ENCODE measurements around the gene CACNA1H.
"Not testable (repeated sequence)": the region's sequence is repeated elsewhere in the genome, so short reads cannot be mapped to it uniquely, and the experiment has no call there.

CACNA1H gene

DNA sequence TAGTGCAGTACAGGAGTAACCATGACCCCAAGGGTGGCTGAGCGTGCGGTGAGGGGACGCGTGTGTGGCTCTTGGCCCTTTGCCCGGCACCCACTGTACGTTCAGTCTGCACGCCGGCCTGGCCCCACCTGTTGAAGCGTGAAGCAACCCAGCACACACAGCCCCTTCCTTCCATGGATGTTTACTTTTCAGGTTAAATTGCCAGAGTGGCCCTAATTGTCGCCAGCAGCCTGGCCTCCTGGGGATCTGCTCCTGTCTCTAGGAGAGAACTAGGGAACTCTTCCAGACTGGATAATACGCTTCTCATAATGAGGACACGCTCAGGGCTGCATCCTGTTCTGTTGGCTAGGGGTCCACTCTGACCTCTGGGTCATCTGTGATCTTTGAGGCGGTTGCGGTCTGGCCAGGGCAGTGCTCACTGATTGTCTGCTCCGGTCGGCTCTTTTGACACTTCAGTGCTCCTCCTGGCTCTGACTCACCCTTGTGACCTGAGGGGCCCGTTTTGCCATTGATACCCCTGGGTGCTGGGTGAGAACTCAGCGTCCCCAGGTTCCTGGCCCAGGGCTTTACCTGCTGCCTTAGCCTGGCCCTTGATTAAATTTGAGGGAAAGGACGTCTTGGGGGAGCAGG lies 44.4 kb downstream of the CACNA1H start:
- no peak overlapping the region for H3K9ac ChIP-seq (ENCODE audit: low read length)
- H4K20me1 ChIP-seq (ENCODE audit: low read depth, low read length), result no peaks in the 10 kb centered on the region
- H3K4me2 ChIP-seq (ENCODE audit: low read depth, low read length, poor library complexity, severe bottlenecking), result no peak overlapping the region
- no peak for TF ChIP-seq CTCF (IDR thresholded peaks at IDR 0.05; ENCODE audit: insufficient read depth, low read length, poor library complexity, severe bottlenecking)
- no peak for TF ChIP-seq EZH2phosphoT487 (conservative IDR thresholded peaks at IDR 0.05; ENCODE audit: low read length)
- H3K4me3 ChIP-seq (ENCODE audit: insufficient read depth, low read length, poor library complexity, severe bottlenecking), result no peak overlapping the region
- no peaks in the 10 kb centered on the region for H3K9me3 ChIP-seq (ENCODE audit: insufficient read depth, low read length)
- no peaks in the 10 kb centered on the region for H3K79me2 ChIP-seq (ENCODE audit: insufficient read depth, low read length)
- no peaks in the 10 kb centered on the region for H3K27me3 ChIP-seq (ENCODE audit: low read length)
- H2AFZ ChIP-seq (ENCODE audit: low read depth, low read length, severe bottlenecking), result no peak overlapping the region
- no peaks in the 10 kb centered on the region for H3K36me3 ChIP-seq (ENCODE audit: low read length)
- H3K27ac ChIP-seq (ENCODE audit: low read depth, low read length), result no peak overlapping the region
- no peaks in the 10 kb centered on the region for H3F3A ChIP-seq (ENCODE audit: insufficient read depth)
- no peaks in the 10 kb centered on the region for H3K9me2 ChIP-seq (replicated peaks; ENCODE audit: insufficient read depth, low read length)

DNA sequence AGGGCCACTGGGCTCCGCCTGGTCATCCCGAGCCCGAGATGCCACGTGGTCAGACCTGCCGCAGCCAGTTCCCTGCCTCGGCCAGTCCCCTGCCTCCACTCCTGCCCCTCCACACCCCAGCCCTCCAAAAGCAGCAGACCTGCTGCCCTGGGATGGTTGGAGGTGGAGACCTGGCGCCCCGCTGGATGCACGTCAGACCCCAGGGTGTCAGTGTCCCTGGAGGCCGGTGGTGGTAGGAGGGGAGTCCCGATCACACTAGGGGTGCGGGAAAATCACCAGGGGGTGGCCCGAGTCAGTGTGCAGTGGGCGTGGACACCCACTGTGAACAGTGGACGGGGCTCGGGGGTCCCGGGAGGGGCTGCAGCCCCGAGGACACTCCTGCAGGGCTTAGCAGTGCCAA lies 45.3 kb downstream of the CACNA1H start:
- H3K36me3 ChIP-seq (ENCODE audit: low read length), result no peaks in the 10 kb centered on the region
- no peaks in the 10 kb centered on the region for H3K27me3 ChIP-seq (ENCODE audit: low read length)
- H3K4me3 ChIP-seq (ENCODE audit: insufficient read depth, low read length, poor library complexity, severe bottlenecking), result no peak overlapping the region
- TF ChIP-seq CTCF (IDR thresholded peaks at IDR 0.05; ENCODE audit: insufficient read depth, low read length, poor library complexity, severe bottlenecking) (no peak), EZH2phosphoT487 (conservative IDR thresholded peaks at IDR 0.05; ENCODE audit: low read length) (no peak)
- H3K79me2 ChIP-seq (ENCODE audit: insufficient read depth, low read length), result no peaks in the 10 kb centered on the region
- H3K27ac ChIP-seq (ENCODE audit: low read depth, low read length), result no peak overlapping the region
- H3K9ac ChIP-seq (ENCODE audit: low read length), result no peak overlapping the region
- no peaks in the 10 kb centered on the region for H3K9me3 ChIP-seq (ENCODE audit: insufficient read depth, low read length)
- H3F3A ChIP-seq (ENCODE audit: insufficient read depth), result no peaks in the 10 kb centered on the region
- H3K9me2 ChIP-seq (replicated peaks; ENCODE audit: insufficient read depth, low read length), result no peaks in the 10 kb centered on the region
- H4K20me1 ChIP-seq (ENCODE audit: low read depth, low read length), result no peaks in the 10 kb centered on the region
- H2AFZ ChIP-seq (ENCODE audit: low read depth, low read length, severe bottlenecking), result no peak overlapping the region
- H3K4me2 ChIP-seq (ENCODE audit: low read depth, low read length, poor library complexity, severe bottlenecking), result no peak overlapping the region

- not testable (repeated sequence) for H3K27me3 ChIP-seq (ENCODE audit: low read length)
Observed at GRCh38 chr16:1198671-1199346, 45.9 kb downstream of the CACNA1H start.

DNA sequence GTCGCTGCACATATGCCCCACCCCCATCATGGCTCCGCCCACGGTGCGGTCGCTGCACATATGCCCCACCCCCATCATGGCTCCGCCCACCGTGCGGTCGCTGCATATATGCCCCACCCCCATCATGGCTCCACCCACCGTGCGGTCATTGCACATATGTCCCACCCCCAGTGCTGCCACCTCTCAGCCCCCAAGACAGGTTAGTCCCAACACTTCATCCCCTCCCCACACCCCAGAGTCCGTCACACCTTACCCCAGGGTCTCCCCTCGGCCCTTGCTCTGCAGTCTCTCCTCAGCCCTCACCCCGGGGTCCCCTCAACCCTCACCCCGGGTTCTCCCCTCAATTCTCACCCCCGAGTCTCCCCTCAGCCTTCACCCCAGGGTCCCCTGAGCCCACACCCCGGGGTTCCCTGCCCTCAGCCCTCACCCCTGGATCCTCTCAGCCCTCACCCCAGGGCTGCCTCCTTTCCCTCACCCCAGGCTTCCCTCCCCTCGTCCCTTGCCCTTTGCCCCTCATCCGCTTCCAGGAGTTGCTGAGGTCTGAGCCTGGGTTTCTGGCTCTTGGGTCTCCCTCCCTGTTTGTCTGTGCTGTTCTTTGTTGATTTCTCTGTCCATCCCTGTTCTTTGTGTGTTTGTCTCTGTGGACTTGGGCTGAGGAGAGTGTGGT lies 46.6 kb downstream of the CACNA1H start:
- Histone ChIP-seq H3K9me2 (replicated peaks; ENCODE audit: insufficient read depth, low read length) (no peaks in the 10 kb centered on the region), H4K20me1 (ENCODE audit: low read depth, low read length) (no peaks in the 10 kb centered on the region)

More at GRCh38 chr16:1198671-1199346, 45.9 kb downstream of the CACNA1H start:
- H3K4me2 ChIP-seq (ENCODE audit: low read depth, low read length, poor library complexity, severe bottlenecking); H3K79me2 ChIP-seq (ENCODE audit: insufficient read depth, low read length); H4K20me1 ChIP-seq (ENCODE audit: low read depth, low read length); H3F3A ChIP-seq (ENCODE audit: insufficient read depth); H2AFZ ChIP-seq (ENCODE audit: low read depth, low read length, severe bottlenecking); H3K4me3 ChIP-seq (ENCODE audit: insufficient read depth, low read length, poor library complexity, severe bottlenecking); H3K36me3 ChIP-seq (ENCODE audit: low read length); H3K9ac ChIP-seq (ENCODE audit: low read length); H3K9me3 ChIP-seq (ENCODE audit: insufficient read depth, low read length); H3K27ac ChIP-seq (ENCODE audit: low read depth, low read length); H3K9me2 ChIP-seq (replicated peaks; ENCODE audit: insufficient read depth, low read length): not testable (repeated sequence)

More for the DNA sequence above, 46.6 kb downstream of the CACNA1H start:
- no peak overlapping the region for H2AFZ ChIP-seq (ENCODE audit: low read depth, low read length, severe bottlenecking)
- no peaks in the 10 kb centered on the region for H3F3A ChIP-seq (ENCODE audit: insufficient read depth)
- H3K9ac ChIP-seq (ENCODE audit: low read length), result no peak overlapping the region
- no peak overlapping the region for H3K4me3 ChIP-seq (ENCODE audit: insufficient read depth, low read length, poor library complexity, severe bottlenecking)
- H3K27me3 ChIP-seq (ENCODE audit: low read length), result no peaks in the 10 kb centered on the region
- TF ChIP-seq CTCF (IDR thresholded peaks at IDR 0.05; ENCODE audit: insufficient read depth, low read length, poor library complexity, severe bottlenecking) (no peak), EZH2phosphoT487 (conservative IDR thresholded peaks at IDR 0.05; ENCODE audit: low read length) (no peak)
- no peak overlapping the region for H3K4me2 ChIP-seq (ENCODE audit: low read depth, low read length, poor library complexity, severe bottlenecking)
- H3K79me2 ChIP-seq (ENCODE audit: insufficient read depth, low read length), result no peaks in the 10 kb centered on the region
- no peaks in the 10 kb centered on the region for H3K36me3 ChIP-seq (ENCODE audit: low read length)
- no peaks in the 10 kb centered on the region for H3K9me3 ChIP-seq (ENCODE audit: insufficient read depth, low read length)
- H3K27ac ChIP-seq (ENCODE audit: low read depth, low read length), result no peak overlapping the region

Data from SU-DHL-6 (cell line).